ENCODE results near the gene TRIP4.
A peak's percentile ranks its signal among the peaks of the same experiment; 100 is the strongest.
"Not testable (repeated sequence)": the region's sequence is repeated elsewhere in the genome, so short reads cannot be mapped to it uniquely, and the experiment has no call there.

Gene TRIP4

DNA sequence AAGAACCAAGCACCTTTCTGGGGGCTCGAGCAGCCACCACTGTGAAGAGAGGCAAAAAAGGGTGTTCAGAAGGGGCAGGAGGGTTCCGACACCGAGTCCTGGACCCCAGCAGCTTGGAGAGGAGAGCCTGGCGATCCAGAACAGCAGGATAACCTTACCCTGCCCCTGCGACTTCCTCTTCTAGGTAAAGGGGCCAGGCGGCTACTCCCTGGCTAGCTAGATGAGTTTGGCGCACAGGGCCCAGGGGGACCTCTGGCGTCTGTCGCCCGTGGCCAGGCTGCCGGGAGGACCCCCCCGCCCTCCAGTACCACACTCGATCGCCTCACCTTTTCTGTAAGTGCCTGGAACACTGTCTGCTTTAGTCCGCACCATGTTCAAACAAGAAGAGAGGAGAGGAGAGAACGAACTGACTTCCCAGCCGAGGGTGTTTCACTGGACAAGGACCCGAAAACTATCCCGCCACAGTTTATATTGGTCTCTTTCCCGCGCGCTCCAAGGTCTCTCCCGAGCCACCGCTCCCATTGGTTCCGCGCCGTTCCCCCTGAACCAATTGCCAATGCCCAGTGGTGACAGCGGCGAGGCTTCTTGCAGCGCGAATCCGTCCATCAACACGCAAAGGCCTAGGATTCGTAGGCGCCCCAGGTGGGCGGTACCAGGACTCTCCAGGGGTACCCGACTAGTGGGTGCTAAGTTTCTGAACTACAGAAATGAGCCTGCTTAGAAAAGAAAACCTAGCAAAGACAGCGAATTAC lies 6.5 kb upstream of the TRIP4 start, which contains the start of gene PCLAF:
Gene PCLAF, minus strand, starts transcription at position 442 of the 752 bp plus-strand sequence. Its CDS starts 70 bp downstream, at position 372.
- peak; percentile 90 to 97 for DNase-seq (ENCODE audit: extremely low read depth in 1 of 2, low read depth in 1 of 2)

DNA sequence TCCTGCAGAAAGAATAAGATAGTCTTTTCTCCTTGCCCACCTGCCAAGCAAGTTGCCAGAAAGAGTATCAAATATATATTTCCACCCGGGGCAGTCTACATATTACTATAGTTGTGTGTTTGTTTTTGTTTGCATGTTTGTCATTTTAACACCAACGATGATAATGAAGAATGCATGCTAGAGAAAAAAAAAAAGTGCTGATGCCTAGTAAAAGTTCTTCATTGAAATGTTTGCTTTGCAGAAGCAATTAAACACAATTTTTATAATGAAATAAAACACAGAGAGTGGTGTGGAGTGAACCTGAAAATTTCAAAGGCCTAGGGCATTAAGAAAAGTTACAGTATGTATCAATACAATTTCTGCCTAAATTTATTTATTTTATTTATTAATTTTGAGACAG lies 3.9 kb upstream of the TRIP4 start:
- no peak for DNase-seq (ENCODE audit: extremely low read depth in 1 of 2, low read depth in 1 of 2)

DNA sequence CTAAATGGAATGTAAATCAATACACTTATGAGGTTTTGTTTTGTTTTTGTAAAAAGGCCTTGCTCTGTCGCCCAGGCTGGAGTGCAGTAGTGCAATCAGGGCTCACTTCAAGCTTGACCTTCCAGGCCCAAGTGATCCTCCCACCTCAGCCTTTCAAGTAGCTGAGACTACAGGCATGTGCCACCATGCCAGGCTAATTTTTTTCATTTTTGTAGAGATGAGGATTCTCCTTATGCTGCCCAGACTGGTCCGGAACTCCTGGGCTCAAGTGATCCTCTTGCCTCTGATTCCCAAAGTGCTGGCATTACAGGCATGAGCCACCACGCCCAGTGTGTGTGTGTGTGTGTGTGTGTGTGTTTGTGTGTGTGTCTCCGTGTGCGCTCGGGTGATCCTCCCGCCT lies 1.3 kb upstream of the TRIP4 start:
- DNase-seq (ENCODE audit: extremely low read depth in 1 of 2, low read depth in 1 of 2) = no peak

DNA sequence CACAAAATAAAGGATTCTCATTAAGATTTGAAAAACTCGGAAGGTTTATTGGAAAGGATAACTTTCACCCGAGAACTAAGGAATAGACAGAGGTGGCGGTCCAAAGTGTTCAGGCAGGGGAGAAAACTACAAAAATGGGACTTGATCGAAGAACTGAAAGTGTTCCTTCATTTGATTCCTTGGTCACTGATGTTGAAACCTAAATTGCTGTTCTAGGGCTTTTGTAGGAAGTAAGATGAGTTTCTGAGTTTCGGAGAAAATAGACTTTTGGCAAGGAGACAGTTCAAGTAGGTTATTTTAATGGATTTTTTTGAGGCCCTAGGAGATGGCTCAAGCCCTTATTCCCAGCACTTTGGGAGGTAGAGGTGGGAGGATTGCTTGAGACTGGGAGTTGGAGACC lies 1.4 kb downstream of the TRIP4 start:
- DNase-seq (ENCODE audit: extremely low read depth in 1 of 2, low read depth in 1 of 2) = no peak

DNA sequence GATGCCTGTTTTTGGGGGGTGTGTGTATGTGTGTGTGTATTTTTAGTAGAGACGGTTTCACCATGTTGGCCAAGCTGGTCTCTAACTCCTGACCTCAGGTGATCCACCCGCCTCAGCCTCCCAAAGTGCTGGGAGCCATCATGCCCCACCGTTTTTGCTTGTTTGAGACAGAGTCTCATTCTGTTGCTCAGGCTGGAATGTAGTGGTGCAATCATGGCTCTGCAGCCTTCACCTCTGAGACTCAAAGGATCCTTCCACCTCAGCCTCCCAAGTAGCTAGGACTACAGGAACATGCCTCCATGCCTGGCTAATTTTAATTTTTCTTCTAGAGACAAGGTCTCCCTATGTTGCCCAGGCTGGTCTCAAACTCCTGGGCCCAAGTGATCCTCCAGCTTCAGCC lies 4.8 kb downstream of the TRIP4 start:
- not testable (repeated sequence) for DNase-seq (ENCODE audit: extremely low read depth in 1 of 2, low read depth in 1 of 2)

DNA sequence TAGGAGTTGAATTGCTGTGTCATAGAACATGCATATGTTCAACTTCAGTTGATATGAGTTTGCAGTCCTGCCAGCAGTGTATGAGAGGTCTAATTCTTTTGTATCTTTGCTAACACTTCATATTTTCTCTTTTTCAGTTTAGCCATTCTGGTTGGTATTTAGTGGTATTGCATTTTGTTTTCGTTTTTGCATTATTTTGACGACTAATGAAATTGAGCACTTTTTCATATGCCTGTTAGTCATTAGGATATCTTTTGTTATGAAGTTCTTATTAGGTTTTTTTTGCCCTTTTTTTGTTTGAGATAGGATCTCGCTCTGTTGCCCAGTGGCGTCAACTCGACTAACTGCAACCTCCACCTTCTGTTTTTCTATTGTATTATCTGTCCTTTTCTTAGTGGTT lies 9.2 kb downstream of the TRIP4 start:
- DNase-seq (ENCODE audit: extremely low read depth in 1 of 2, low read depth in 1 of 2) = no peak

DNA sequence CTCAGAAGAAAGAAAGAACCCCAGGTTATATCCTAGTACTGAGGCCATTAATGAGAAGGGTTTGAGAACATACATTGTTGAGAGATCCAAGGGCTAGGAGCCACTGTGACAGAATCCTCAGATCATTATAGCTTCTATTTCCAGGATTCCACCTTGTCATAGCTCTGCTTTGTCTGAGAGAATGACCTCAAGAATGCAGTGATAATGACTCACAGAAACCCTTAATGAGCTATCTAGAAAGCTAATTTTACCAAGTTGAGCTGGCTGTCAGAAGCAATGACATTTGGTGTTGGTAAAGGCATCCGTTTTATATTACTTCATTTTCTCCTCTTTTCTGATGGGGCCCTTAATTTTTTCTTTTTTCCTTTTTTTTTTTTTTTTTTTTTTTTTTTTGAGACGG lies 10.9 kb downstream of the TRIP4 start:
- DNase-seq (ENCODE audit: extremely low read depth in 1 of 2, low read depth in 1 of 2) = no peak

DNA sequence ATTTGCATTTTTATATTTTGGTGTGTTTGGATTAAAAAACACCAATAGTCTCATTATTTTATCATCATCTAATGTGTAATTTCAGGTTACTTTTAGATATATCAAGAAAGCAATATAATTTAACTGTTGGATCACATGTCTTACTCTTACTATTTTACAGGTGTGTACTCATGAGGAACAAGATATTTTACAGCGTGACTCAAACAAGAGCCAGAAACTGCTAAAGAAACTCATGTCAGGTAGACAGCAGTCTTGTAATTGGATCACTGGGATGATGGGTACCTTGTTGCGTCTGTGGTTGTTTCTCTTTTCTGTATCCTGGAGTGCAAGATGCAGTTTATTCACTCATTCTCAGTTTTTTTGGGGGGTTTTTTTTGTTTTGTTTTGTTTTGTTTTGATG lies 12.9 kb downstream of the TRIP4 start:
- no peak for DNase-seq (ENCODE audit: extremely low read depth in 1 of 2, low read depth in 1 of 2)

DNA sequence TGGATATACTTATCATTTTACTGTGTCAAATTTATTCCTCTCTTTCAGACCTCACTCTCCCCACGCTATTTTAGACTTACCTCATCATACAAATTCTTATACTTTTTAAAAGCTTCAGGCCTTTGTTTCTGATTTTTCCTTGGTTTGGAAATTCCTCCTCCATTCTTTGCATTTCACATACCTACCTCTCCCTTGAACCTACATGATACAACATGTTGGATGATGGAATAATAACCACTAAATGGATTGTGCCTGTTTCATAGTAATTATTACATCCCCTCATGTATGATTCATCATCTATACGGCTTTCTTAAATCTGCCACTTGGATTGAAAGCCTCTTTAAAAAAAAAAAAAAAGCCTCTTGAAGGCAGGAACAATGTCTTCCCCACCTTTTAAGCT lies 24.6 kb downstream of the TRIP4 start:
- DNase-seq (ENCODE audit: extremely low read depth in 1 of 2, low read depth in 1 of 2) = no peak

DNA sequence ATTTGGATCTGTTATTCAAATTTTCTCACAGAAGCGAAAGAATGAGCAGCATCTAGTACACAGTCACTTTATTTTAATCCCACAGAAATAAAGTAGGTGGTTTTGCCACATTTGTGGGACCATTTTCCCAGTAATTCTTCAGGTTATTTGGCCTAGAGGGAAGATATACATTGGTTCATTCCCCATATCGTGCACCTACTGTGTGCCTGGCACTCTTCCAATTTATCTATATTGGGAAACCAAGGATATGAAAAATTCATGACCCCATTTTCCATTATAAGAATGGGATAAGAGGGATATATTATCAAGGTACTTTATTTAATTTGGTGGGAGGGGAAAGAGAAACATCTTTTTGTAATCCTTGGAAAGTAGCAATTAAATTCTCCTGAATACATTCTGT lies 35.1 kb downstream of the TRIP4 start:
- DNase-seq (ENCODE audit: extremely low read depth in 1 of 2, low read depth in 1 of 2) = no peak

DNA sequence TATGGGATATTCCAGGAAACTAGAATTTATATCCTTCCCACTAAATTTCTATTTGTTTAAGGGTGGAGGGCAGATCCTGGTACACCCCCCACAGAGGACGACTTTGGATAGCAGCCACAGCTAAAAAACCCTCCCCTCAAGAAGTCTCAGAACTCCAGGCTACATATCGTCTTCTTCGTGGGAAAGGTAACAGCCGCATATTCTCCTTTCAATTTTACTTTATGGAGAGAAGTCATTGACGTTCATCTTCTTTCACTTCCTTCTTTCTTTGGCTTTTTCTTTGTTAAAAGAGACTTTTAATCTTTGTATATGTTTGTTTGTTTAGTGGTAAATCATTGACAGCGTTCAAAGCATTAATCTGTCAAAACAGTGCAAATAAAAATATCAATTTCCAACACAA lies 36.3 kb downstream of the TRIP4 start:
- DNase-seq (ENCODE audit: extremely low read depth in 1 of 2, low read depth in 1 of 2) = no peak

DNA sequence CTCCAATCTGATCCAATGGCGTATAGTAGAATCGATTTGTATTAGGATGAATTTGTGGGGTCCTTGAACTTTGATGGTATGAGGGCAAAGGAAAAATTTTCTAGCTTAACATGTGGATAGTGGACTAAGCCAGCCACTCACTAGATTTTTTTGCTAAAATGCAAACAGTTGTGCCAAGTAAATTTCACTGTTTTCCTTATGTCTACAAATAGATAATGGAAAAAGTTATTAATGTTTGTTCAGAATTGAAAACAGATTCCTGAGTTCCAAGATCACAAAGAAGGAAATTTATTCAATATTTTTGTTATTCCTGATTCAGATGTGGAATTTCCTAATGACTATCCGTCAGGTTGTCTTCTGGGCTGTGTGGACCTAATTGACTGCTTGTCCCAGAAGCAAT lies 37.6 kb downstream of the TRIP4 start:
- DNase-seq (ENCODE audit: extremely low read depth in 1 of 2, low read depth in 1 of 2) = no peak

DNA sequence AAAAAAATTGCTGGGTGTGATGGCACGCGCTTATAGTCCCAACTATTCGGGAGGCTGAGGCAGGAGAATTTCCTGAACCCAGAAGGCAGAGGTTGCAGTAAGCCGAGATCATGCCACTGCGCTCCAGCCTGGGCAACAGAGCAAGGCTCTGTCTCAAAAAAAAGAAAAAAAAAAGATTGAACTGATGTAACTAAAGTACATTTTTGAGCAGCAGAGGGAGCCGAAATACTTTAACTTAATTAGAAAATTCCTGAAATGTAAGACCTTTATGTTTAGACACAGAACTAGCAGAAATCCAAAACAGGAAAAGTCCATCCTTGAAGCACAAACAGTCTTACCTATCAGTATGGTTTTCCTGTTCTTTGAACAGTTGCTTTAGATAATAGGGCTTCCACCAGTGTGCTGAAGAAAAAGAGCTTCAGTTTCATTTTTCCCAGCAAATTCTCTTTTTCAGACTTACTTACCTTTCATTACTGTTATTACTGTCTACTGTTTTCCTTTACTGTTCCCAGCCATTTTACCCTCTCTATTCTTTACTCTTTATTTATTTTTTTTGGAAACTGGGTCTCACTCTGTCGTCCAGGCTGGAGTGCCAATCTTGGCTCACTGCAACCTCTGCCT lies 39.3 kb downstream of the TRIP4 start:
- DNase-seq (ENCODE audit: extremely low read depth in 1 of 2, low read depth in 1 of 2) = no peak

DNA sequence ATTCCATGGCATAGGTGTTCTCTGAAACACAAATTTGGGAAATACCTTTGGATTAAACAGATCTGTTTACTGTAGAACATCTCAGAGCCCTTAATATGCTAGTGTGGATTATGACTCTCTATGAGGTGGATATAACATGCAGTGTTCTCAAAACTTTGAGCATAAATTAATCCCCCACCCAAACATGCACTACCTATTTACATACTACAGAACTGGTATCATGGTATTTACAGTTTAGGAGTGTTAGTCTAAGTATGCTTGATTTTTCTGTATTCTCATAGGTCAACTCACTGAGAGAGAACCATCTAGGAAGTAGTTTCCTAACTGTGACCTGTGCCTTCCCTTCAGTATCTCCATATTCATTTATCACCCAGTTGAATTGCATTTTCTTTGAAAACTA lies 41.8 kb downstream of the TRIP4 start:
- DNase-seq (ENCODE audit: extremely low read depth in 1 of 2, low read depth in 1 of 2) = no peak

DNA sequence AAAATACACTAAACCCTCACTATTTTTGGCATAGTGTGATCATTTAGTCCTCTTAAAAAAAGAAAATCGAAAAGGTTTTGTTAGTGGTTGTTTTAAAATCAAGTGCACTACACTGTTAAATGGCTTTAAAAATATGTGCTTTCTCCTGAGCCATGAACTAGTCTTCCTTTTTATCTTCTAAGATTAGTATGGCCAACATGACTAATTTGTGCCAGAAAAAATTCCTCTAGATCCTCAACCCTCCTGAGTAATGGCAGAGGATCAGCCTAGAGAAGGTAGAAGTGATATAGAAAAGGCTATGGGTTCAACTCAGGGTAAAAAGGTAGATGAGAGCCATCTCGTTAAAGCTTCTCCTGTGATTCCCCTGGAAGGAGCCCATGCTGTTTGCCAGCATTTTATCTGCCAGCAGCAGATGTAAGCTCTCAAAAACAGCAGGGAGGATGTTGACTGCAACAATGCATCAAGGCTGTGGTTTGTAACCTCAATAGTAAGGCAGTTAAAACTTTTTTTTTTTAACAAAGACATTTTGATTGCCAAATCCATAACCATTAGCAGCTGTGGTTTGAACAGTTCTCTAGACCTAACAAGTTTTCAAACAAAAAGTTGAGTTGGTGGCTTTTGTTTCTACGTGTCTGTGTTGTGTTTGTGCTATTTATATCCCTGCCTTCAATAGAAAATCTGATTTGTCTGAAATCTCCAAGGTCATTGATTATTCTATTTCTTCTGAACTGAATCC lies 42.5 kb downstream of the TRIP4 start:
- DNase-seq (ENCODE audit: extremely low read depth in 1 of 2, low read depth in 1 of 2) = no peak

DNA sequence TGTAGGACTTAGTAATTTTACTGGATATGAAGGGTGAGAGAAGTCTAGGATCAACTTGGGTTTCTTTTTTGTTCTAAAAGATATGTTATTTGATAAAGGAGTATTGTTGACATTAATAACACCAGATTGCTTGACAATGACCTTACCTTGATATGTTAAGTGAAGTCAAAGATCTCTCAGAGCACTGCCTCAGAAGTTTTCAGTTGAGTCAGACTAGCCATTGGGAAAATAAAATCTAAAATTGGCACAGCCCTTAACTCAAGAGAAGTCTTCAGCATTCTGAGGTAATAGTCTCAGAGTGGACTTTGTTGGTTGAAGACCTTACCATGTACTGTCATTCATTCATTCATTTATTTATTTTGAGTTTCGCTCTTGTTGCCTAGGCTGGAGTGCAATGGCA lies 50.3 kb downstream of the TRIP4 start:
- no peak for DNase-seq (ENCODE audit: extremely low read depth in 1 of 2, low read depth in 1 of 2)

DNA sequence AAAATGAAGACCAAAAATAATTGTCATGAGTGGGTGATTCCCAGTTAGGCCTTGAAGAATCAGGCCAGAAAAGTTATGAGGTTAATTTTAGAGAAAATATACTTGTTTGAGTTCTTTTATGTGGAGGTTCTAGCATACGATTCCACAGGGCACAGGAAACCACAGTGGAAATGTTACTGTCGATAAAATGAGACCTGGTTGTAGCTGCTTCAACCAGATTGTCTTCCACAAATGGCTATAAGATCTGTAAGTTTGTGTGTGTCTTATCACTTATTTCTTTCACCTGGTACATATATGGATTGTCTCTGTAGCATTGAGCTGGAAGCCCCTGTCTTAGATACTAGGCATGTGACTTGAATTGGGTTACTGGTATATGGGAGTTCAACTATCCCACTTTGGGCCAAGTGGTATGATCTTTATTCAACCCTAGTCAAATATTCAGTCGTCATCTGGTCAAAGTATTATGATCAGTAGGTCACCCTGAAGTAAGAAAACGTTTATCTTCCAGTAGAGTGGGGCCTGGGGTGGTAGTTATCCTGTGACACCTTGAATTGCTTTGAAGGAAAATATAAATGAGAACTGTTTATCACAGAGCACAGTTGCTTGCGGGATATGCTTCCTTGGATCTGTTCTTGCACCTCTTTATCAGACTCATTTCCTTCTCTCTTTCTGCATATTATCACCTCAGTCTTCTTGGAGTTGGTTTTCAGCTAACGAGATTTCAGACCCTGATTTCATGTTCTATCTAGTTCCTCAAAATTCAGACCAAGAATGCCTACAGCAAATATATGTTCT lies 51.2 kb downstream of the TRIP4 start:
- no peak for DNase-seq (ENCODE audit: extremely low read depth in 1 of 2, low read depth in 1 of 2)

DNA sequence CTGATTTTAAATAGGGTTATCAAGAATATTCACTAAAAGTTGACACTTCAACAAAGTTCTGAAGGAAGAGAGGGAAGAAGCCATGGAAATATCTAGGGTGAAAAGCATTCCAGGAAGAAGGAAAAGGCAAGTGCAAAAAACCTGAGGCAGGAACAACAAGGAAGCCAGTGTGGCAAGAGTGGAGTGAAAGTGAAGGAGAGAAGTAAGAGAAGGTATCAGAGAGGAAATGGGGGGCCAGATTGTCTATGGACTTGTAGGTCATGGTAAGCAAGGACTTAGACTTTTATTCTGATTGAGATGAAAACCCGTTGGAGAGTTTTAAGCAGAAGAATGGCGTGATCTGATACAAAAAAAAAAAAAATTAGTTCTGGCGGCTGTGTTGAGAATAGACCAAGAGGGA lies 54.2 kb downstream of the TRIP4 start:
- DNase-seq (ENCODE audit: extremely low read depth in 1 of 2, low read depth in 1 of 2) = no peak

DNA sequence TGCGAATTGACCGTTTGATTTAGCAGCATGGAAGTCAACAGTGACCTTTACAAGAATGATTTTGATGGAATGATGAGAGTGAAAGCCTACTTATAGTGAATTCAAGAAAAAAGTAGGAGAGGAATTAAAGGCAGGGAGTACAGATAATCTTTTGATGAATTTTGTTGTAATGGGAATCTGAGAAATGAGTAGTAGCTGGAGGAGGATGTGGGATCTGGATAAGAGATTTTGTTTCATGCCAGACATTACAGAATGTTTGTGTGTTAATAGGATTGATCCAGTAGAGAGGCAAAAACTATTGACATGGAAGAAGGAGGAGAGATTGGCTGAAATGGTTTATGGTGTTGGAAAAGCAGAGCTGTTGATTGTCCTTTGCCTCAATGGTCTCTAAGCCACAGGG lies 55.4 kb downstream of the TRIP4 start:
- no peak for DNase-seq (ENCODE audit: extremely low read depth in 1 of 2, low read depth in 1 of 2)

DNA sequence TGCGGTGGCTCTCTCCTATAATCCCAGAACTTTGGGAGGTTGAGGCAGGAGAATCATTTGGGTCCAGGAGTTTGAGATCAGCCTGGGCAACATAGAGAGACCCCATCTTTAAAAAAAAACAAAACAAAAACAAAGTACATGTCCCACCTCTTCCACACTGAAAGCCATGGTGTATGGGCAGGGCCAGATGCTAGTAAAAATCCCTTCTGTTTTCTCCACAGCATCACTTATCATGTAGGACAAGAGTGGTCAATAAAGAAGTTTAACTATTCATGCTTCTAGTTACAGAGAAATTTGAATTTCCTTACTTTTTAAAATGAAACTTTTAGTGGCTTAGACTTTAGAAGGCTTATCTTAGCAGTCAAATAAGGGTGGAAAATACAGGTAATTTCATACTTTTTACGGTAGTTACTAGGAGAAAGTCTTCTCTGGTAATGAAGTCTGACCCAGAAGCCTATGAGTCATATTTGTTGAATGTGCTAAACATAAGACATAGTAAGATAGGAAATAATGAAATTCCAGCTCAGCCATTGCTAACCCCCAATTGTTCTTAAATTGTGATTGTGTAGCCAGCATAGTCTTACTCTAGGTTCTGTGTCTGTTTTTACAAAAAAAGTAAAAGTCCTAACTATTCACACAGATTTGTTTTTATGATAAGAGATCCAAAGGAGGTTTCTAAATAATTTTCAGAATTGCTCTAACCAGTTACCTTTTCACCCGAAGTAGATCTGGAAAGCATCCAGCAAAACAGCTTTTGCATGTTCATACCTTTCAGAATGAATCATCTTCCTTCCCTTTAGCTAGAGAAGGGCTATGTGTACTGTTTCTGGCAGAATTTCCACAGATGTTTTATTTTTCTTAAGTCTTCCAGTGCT lies 56.3 kb downstream of the TRIP4 start:
- DNase-seq (ENCODE audit: extremely low read depth in 1 of 2, low read depth in 1 of 2) = no peak
